HG03064 (cell line): ENCODE results near the gene SLC2A4RG.

Experiments
- ATAC-seq: cut with Tn5 transposase; IDR thresholded peaks from one replicate; pipeline ENCODE4 v1.9.1; 2021; ENCODE audit warnings: low read depth; ENCODE audit not compliant: unreplicated experiment

The SLC2A4RG gene

DNA sequence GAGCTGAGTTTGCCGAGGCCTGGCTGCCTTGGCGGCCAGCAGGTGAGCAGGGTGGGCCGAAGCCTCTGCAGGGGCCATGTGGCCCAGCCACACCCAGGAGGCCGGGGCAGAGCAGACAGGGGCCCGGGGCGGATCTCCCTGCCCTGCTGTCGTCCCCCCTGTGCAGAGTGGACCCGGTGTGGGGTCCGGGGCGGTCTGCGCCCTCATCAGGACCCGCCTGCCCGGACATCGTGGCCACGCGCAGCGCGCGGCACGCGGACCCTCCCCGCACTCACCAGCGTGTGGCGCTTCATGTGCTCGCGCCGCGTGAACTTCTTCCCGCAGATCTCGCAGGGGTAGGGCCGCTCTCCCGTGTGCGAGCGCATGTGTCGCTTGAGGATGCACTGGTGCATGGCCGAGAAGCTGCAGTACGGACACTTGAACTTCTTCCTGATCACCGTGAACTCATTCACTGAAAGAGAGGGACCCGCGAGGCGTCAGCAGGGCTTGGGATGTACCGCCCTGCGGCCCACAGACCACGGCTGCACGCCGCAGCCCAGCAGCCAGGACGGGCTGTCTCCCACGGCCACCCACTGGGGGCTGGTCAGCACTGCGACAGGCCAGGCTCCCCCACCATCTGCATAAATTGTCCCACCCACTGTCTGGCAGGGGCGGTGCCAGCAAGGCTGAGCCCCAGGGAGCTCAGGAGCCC lies 13.0 kb downstream of the SLC2A4RG start:
- ATAC-seq: no peak

DNA sequence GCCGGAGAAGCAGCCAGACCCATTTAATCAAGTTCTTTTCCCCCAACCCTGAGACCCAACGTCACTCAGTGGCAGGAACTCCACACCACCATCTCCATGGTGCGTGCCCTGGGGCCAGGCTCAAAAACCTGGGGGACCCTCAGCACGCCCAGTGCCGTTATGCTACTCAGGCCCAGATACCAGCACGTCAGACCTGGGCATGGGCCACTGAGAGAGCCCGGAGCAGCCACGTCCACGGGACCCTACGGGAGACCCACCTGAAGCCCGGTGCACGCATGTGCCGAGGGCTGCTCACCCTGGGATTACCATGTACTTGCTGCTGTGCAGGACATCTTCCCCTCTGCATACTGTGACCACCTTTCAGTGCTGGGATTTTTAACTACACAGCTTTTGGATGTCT lies 13.8 kb downstream of the SLC2A4RG start:
- ATAC-seq: no peak

DNA sequence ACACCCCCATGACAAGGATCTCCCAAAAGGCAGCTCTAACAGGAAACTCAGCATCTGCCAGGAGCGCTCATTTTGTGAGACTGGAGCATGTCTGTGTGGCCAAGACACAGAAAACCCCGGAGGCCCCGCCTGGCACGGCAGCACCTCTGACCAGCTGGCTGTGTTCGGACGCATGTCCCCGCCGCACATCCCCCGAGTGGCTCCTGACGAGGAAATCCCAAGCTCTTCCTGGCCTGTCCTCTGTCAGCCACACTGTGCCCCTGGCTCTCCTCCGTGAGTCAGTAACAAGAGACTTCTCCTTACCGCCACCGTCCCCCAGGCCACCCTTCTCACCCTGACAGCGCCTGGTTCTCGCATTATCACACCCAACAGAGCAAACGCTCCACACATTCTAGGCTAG lies 14.4 kb downstream of the SLC2A4RG start:
- no peak for ATAC-seq

DNA sequence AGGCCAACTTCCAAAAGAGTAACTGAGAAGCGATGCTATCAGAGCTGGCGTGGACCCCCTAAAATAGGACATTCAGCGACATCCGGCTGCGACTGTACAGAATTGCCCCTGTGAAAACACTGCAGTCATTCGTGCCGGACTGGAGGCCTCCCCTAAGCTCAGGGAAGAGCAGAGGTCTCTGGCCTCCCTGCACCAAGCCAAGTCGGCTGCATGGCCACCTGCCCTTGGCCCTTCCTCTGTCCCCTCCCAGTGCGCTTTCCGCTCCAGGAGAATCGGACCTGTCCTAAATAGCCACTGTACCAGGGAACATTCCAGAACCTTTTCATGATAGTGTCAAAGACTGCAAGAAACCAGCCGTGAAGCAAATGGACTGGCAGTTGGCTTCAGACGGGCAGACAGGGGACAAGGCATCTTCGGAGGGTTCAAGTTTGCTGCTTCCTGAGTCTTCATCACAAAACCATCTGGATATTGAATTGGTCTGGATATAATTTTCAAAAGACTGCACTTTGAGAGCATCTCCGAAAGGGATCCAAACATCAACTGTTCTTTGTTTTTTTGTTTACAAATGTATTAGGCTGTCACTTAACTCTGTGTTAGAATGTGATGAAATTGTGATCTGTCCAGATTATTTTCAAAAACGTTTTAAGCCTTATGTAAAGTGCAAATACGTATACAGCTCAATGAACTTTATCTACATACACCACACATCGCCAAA lies 16.5 kb downstream of the SLC2A4RG start:
- ATAC-seq: no peak

DNA sequence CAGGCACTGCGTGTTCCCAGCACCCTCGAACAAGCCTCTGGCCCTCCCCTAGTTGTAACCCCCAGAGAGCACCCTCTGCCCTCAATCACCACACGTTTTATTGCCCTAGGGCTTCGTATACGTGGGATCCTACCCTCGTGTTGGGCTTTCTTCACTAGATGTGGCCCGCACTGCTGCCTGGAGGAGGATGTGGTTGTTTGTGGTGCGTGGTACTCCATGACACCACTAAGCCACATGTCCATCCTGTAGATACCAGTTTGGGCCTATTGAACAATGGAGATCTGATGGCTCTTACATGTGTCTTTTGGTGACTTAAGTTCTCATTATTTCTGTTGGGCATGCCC lies 17.0 kb downstream of the SLC2A4RG start:
- no peak for ATAC-seq

DNA sequence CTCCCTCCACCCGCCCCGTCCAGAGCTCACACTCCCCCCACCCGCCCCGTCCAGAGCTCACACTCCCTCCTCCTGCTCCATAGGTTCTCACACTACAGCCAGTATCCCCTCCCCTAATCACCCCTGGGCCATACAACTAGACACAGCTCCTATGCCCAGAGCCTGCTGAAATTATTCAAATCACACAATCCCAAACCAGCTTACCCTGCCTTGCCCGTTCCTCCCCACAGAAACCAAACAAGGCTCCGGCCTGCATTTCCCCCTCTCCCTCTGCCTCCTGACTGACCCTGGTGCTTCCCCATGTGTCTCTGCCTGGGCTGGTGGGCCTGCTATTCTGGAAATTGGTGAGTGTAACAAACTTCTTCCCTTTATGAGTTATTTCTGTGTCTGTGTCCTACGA lies 18.6 kb downstream of the SLC2A4RG start:
- no peak for ATAC-seq

DNA sequence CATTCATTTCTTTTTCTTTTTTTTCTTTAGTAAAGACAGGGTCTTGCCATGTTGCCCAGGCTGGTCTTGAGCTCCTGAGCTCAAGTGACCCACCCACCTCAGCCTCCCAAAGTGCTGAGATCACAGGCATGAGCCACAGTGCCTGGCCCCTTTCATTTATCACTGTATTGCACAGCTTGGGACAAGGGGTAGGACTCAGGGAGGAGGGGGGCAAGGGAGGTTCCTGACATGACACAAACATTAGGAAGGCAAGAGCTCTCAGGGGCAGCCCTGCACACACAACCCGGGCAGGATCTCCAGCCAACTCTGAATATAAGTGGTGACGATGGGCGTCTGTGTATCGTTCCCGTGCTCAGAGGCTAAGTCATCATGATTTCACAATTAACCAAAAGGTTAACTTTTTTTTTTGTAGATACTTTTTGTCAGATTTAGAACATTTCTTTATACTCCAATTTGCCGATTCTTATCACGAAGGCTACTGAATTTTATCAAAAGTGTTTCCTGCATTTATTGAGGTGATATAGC lies 19.9 kb downstream of the SLC2A4RG start:
- no peak for ATAC-seq

DNA sequence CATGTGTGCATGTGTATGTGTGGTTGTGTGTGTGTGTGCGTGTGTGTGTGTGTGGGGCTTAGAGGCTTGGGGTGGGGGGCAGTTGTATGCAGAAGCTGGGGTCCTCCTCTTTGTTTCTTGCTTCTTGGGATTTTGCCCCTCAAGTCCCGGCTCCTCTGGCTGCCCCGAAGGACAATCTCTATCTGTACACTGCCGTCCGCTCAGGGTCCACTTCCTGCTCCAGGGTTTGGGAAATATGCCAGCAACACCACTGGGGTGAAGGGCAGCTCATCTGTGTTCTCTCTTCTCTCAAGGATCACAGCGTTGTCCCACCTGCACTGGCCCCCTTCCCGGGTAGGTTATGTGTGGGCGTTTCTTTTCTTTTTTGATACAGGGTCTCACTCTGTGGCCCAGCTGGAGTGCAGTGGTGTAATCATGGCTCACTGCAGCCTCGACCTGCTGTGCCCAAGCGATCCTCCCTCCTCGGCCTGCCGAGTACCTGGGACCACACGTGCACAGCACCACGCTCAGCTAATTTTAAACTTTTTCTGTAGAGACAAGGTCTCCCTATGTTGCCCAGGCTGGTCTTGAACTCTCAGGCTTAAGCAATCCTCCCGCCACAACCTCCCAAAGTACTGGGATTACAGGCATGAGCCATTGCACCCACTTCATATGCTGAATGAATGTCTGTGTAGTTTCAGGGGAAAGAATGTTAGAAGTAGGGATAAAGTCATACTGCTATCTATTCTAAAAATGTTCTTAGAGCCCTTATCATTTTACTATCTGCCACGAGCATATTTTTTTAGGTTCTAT lies 25.7 kb downstream of the SLC2A4RG start:
- no peak for ATAC-seq

DNA sequence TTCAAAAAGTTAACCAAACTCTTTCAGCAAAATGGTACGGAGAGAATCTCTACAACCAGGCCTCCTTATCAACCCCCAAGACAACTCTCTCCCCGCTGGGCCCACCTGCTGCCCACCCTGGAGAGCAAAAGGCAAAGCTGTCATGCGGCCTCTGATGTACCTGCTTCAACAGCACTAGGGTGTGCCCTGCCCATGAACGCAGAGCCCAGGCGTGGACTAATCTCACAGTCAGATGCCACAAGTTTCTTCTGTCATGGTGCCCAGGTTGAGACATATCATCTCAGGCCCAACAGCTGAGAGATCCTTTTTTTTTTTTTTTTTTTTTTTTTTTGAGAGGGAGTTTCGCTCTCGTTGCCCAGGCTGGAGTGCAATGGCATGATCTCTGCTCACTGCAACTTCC lies 26.3 kb downstream of the SLC2A4RG start:
- ATAC-seq: no peak

DNA sequence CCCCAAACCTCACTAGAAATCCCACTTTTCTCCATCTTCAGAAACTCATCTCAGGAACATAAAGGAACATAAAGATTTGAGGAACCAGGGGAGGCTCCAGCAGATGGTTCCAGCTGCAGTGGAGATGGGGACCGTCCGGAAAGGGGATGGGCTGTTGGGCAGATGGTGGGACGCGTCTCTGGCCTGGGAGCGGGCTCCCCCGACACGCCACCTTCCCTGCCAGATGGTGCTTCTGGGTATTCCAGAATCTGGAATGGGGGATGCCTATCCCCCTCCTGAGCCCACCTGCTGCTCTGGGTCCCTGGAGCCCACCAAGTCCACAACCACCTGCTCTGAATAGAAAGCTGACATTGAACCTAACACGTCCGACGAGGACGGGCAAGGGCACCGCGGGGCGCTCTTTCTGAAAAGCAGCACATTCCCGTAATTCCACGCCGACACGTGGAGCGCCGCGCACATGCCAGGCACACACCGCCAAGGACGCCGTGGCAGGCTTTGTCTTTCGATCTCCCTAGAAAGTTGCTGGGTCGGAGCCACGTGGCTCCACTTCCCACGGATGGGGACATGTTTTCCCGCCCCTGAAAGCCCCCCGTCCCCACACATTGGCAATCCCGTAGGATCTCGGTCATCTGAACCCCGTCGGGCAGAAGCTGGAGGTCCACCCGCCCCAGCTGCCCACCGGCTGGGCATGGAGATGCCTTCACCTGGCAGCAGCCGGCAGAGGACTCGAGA lies 27.3 kb downstream of the SLC2A4RG start:
- ATAC-seq: no peak

DNA sequence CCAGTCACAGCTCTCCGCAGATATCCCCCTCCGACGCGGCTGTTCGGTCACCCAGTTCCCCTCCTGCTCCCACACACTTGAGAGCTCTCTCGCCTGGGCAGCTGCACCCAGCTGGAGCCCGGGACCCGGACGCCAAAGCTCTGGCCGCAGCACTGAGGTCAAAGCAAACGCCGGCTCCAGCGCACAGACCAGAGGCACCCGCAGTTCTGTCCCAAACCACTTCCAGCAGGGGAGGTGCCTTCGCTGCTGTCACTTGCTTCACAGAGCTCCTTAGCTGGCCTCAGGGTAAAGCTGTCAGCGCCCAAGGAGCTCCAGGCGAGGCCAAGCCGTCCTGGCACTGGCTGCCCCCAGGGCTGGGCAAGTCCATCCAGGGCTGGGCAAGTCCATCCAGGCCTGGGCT lies 27.9 kb downstream of the SLC2A4RG start:
- no peak for ATAC-seq

DNA sequence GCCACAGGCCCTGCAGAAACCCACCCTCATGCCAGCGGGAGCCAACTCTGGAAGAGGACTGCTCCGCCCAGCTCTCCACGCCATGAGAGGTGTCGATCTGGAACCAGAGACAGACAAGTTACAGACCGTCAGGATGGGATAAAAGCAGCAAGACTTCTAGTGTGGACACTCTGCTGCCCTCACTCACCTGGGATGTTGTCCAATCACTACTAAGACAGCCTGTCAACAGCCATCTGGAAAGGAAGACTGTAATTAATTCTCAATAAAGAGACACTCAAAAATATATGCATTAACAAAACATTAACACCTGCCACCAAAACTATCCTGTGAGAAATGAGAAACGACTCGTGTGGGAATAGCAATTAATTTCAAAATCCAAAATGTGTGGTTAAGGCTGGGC lies 28.3 kb downstream of the SLC2A4RG start:
- ATAC-seq: no peak

DNA sequence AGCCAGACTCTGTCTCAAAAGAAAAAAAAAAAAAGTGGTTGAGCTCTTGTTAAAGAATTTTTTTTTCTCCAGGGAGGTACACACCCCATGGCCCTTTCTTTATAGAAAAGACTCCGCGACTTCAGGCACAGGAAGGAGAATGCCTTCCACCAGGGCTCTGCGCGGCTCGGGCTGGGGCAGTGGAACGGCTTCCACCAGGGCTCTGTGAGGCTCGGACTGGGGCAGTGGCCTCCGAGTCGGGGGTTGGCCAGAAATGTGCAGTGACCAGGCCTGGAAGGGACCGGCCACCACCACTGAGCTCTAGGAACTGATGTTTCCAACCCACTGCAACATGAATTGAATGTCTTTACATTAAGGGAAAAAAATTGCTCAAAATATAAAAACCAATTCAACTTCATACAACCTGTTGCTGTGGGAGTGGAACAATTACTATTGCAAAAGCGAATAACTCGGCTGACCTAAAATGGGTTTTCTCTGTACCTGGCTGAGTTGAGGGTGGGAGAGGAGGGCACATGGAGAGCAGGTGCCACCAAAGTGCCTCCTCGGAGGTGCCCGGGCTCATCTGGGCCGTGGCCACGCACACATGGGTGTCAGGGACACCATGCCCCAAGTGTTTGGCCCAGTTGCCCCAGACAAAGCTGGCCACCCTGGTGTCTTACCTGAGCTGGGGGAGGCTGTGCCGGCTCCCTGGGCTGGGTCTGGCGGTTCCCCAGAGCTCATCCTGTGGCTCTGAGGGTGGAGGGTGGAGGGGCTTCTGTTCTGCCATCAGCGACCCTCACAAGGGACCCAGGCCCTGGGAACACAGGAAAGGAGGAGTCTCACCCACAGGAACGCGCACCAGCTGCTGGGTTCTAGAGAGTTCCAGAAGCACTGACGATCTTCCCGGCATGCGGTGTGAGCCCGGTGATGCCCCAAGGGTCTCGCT lies 29.3 kb downstream of the SLC2A4RG start:
- ATAC-seq: no peak

DNA sequence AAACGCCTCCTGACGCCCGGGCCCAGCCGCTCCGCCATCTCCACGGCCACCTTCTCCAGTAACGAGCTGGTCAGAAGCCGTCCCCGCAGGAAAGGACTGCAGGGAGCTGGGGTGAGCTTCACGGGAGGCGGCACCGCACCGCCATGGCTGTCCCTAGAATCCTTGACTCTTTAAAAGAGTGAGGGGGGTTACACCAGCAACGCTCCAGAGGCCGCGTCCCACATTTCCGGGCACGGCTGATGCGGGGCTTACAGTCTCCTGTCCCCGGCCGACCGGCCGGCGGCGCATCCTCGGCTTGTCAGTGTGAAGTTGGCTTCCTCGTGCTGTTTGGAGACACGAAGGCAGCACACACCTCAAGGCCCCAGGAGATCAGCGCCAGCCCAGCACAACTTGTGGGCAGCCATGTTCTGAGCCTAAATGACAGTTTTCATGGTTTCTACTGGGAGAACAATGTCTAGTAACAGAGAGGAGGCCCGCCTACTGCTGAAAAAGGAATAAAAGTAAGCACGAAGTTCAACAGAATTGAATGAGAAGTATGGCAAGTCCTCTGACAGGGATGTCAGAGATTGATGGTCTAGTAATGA lies 30.4 kb downstream of the SLC2A4RG start:
- ATAC-seq: no peak

DNA sequence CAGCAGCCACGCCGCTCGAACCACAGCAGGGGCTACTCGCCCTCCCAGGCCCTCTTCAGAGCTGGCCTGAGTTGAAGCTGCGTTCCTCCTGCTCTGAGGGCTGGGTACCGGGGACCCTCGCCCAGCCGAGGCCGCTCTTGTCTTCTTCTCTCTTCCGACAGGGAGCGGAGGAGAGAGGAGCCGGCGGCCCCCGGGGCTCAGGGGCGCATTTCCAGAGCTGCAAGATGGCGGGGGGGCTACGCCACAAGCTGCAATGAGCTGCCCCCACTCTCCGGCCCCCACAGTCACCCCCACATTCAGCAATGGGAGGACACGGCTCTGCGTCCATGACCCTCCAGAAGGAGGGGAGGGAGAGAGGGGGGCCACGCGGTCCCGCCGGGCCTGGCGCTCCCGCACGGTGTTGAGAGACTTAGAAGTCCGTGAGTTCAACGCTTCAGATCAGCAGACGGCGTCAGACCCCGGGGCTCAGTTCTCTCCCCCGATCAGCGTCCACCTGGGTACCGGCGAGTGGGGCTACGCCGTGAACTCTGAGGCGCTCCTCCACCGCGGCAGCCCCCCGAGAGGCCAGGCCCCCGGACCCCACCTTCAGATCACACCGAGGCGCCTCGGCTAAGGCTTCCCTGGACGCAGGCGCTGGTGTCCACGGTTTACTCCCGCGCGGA lies 31.6 kb downstream of the SLC2A4RG start:
- no peak for ATAC-seq

DNA sequence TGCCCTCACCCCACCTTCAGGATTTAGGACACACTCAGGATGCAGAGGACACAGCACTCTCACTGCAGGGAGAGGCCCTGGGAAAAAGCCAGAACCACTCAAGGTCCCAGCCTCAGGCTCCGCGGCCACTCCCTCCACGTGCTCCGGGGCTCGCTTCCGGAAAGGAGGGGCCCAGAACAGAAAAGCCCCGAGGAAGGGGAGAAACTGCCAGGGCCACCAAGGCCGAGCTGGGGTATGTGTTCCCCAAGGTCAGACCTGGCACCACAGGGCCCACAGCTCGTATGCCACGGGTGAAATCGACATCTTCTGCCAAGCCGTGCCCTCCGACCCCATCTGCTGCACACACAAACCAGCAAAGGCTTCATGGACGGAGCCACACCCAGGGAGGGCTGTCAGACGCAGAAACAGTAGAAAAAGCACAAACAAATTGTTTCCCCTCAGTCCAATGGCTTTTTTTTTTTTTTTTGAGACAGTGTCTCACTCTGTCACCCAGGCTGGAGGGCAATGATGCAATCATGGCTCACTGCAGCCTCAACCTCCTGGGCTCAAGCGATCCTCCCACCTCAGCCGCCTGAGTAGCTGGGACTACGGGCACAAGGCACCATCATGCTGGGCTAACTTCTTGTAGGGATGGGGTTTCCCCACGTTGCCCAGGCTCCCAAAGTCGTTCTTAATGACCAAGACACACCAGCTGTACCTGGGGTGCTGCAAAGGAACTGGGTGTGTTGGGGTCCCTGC lies 33.4 kb downstream of the SLC2A4RG start:
- no peak for ATAC-seq

DNA sequence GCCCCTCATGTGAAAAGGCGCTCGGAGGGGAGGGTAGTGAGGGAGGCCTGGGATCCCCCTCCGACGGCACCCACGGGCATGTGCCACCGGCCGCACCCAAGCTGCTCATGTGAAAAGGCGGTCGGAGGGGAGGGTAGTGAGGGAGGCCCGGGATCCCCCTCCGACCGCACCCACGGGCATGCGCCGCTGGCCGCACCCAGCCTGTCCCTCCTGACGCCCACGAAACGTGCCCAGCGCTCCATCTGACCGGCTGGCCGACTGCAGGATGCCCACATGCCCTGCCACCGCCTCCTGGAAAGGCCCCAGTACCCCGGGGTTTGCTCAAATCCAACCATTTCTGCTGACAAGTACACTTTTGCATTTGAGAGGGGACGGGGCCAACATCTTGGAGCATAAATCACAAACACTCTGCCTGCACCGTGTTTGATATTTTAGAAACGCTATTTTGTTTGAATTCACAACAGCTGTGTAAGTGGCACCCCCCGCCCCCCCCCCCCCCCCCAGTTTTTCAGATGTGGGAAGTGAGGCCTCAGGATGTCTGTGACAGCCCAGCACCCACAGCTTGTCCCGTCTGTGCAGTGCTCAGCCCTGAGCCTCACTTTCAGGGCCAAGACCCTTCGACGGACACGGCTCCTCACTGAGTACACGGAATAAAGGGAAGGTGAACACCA lies 34.1 kb downstream of the SLC2A4RG start:
- no peak for ATAC-seq

DNA sequence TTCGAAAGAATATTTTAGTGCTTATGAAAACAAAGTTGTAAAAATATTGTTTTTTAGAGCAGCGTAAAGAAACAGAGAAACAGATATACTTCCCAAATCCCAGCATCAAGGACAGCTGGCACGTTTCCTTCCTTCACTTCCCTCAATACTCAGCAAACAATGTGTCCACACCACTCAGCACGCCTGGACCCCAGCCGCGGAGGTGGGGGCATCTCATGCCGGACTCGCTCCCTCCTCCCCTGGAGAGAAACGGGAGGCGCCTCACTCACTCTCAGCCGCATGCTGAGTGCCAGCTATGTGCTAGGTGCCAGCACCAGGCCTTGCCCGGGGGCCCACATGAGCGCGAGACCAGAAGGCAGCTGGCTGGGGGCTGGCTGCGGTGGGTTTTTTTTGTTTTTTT lies 34.7 kb downstream of the SLC2A4RG start:
- no peak for ATAC-seq
